H9 (cell line): ENCODE measurements around the gene SLC1A7. TPM values are rescaled to one million over a fixed set of nuclear protein-coding genes. Genes with fewer than 3 reads are reported as not detected.
A peak's percentile ranks its signal among the peaks of the same experiment; 100 is the strongest.

ENCODE experiments used
- DNase-seq: peaks from one replicate; pipeline ENCODE4 v3.0.0-alpha.2; 2017
- H2AFZ ChIP-seq: one replicate; pipeline ENCODE4 v1.6.1; 2013; ENCODE audit warnings: mild to moderate bottlenecking, low read length, control low read depth, moderate library complexity
- H2AK5ac ChIP-seq: 2 replicates; pipeline ENCODE4 v1.6.1; 2013; ENCODE audit warnings: low read length, control low read depth, mixed read lengths; ENCODE audit not compliant: insufficient read length
- H2BK120ac ChIP-seq: one replicate; pipeline ENCODE4 v1.6.1; 2013; ENCODE audit warnings: low read depth, mild to moderate bottlenecking, low read length, control low read depth, inconsistent platforms; ENCODE audit not compliant: poor library complexity, severe bottlenecking
- H2BK12ac ChIP-seq: 2 replicates; pipeline ENCODE4 v1.6.1; 2013; ENCODE audit warnings: low read length, control low read depth, mixed read lengths, low read depth; ENCODE audit not compliant: insufficient read length
- H2BK15ac ChIP-seq: 2 replicates; pipeline ENCODE4 v1.6.1; 2013; ENCODE audit warnings: low read depth, low read length, control low read depth
- H2BK20ac ChIP-seq: one replicate; pipeline ENCODE4 v1.6.1; 2013; ENCODE audit warnings: low read depth, mild to moderate bottlenecking, low read length, control low read depth, inconsistent platforms; ENCODE audit not compliant: poor library complexity, severe bottlenecking
- H2BK5ac ChIP-seq: 2 replicates; pipeline ENCODE4 v1.6.1; 2013; ENCODE audit warnings: low read length, control low read depth, mixed read lengths; ENCODE audit not compliant: insufficient read length
- H3K14ac ChIP-seq: 2 replicates; pipeline ENCODE4 v1.6.1; 2013; ENCODE audit warnings: low read length, control low read depth; ENCODE audit not compliant: insufficient read depth
- H3K18ac ChIP-seq: 2 replicates; pipeline ENCODE4 v1.6.1; 2013; ENCODE audit warnings: low read depth, mild to moderate bottlenecking, mixed read lengths, low read length, control low read depth; ENCODE audit not compliant: insufficient read length
- H3K23ac ChIP-seq: 2 replicates; pipeline ENCODE4 v1.6.1; 2013; ENCODE audit warnings: low read length, control low read depth, mixed read lengths, low read depth; ENCODE audit not compliant: insufficient read length
- H3K23me2 ChIP-seq: 2 replicates; pipeline ENCODE4 v1.6.1; 2013; ENCODE audit warnings: low read depth, mild to moderate bottlenecking, mixed read lengths, low read length, control low read depth; ENCODE audit not compliant: insufficient read length, poor library complexity, severe bottlenecking
- H3K27ac ChIP-seq: 2 replicates; pipeline ENCODE4 v1.5.1; 2013; ENCODE audit warnings: low read length, control low read depth, mixed read lengths, low read depth; ENCODE audit not compliant: insufficient read length
- H3K27me3 ChIP-seq: 2 replicates; pipeline ENCODE4 v1.6.1; 2013; ENCODE audit warnings: low read length, control low read depth, inconsistent platforms; ENCODE audit not compliant: insufficient read depth
- H3K4ac ChIP-seq: 2 replicates; pipeline ENCODE4 v1.6.1; 2013; ENCODE audit warnings: low read depth, mild to moderate bottlenecking, control low read depth, inconsistent platforms, low read length, moderate library complexity
- H3K4me1 ChIP-seq: 2 replicates; pipeline ENCODE4 v1.6.1; 2013; ENCODE audit warnings: low read length, control low read depth, inconsistent platforms; ENCODE audit not compliant: insufficient read depth
- H3K4me2 ChIP-seq: 2 replicates; pipeline ENCODE4 v1.6.1; 2013; ENCODE audit warnings: low read length, control low read depth, mixed read lengths; ENCODE audit not compliant: insufficient read length, insufficient read depth
- H3K56ac ChIP-seq: 2 replicates; pipeline ENCODE4 v1.6.1; 2013; ENCODE audit warnings: low read depth, mild to moderate bottlenecking, mixed read lengths, low read length, control low read depth; ENCODE audit not compliant: insufficient read length
- H3K79me1 ChIP-seq: 2 replicates; pipeline ENCODE4 v1.6.1; 2013; ENCODE audit warnings: low read depth, mild to moderate bottlenecking, moderate library complexity, low read length, control low read depth, inconsistent platforms; ENCODE audit not compliant: insufficient read depth, poor library complexity, severe bottlenecking
- H3K79me2 ChIP-seq: 2 replicates; pipeline ENCODE4 v1.6.1; 2013; ENCODE audit warnings: low read length, control low read depth, inconsistent platforms; ENCODE audit not compliant: insufficient read depth
- H3K9ac ChIP-seq: 2 replicates; pipeline ENCODE4 v1.6.1; 2013; ENCODE audit warnings: low read length, control low read depth, mixed read lengths; ENCODE audit not compliant: insufficient read length; ENCODE audit errors: extremely low read depth
- H3K9me3 ChIP-seq: one replicate; pipeline ENCODE4 v1.6.1; 2013; ENCODE audit warnings: low read depth, low read length, inconsistent platforms; ENCODE audit not compliant: control insufficient read depth
- H3T11ph ChIP-seq: one replicate; pipeline ENCODE4 v1.6.1; 2013; ENCODE audit warnings: mild to moderate bottlenecking, low read length, control low read depth, inconsistent platforms
- H4K20me1 ChIP-seq: one replicate; pipeline ENCODE4 v1.6.1; 2013; ENCODE audit not compliant: control insufficient read depth, insufficient read length, insufficient read depth
- H4K5ac ChIP-seq: 2 replicates; pipeline ENCODE4 v1.6.1; 2013; ENCODE audit warnings: low read depth, mild to moderate bottlenecking, mixed read lengths, low read length, control low read depth; ENCODE audit not compliant: insufficient read length
- H4K8ac ChIP-seq: replicated peaks from 2 replicates; pipeline ENCODE4 v1.6.1; 2013; ENCODE audit warnings: low read length, control low read depth, mixed read lengths, low read depth; ENCODE audit not compliant: insufficient read length
- H4K91ac ChIP-seq: 2 replicates; pipeline ENCODE4 v1.6.1; 2013; ENCODE audit warnings: low read depth, mild to moderate bottlenecking, moderate library complexity, mixed read lengths, low read length, control low read depth; ENCODE audit not compliant: insufficient read length
- H3K27ac Mint-ChIP-seq, 3 experiments: 2 replicates in 2 of 3; 3 replicates in 1 of 3; pipeline ENCODE4 v1.8.0; 2020 to 2021; ENCODE audit warnings: mixed read lengths in 3 of 3, mild to moderate bottlenecking in 1 of 3, moderate library complexity in 1 of 3
- H3K27me3 Mint-ChIP-seq: 2 replicates; pipeline ENCODE4 v1.8.0; 2021; ENCODE audit warnings: low read depth, mild to moderate bottlenecking, moderate library complexity, mixed read lengths
- H3K36me3 Mint-ChIP-seq, 3 experiments: 2 replicates in 2 of 3; 3 replicates in 1 of 3; pipeline ENCODE4 v1.8.0; 2020 to 2021; ENCODE audit warnings: low read depth in 3 of 3, mixed read lengths in 3 of 3; ENCODE audit not compliant: insufficient read depth in 1 of 3
- H3K4me1 Mint-ChIP-seq, 2 experiments: 2 replicates each; pipeline ENCODE4 v1.8.0; 2020; ENCODE audit warnings: mixed read lengths in 2 of 2
- H3K4me3 Mint-ChIP-seq, 2 experiments: 2 replicates in 1 of 2; 3 replicates in 1 of 2; pipeline ENCODE4 v1.8.0; 2020 to 2021; ENCODE audit warnings: mild to moderate bottlenecking in 2 of 2, mixed read lengths in 2 of 2, moderate library complexity in 1 of 2
- H3K9me3 Mint-ChIP-seq, 2 experiments: 2 replicates in 1 of 2; 3 replicates in 1 of 2; pipeline ENCODE4 v1.8.0; 2020; ENCODE audit warnings: mild to moderate bottlenecking in 2 of 2, mixed read lengths in 2 of 2, moderate library complexity in 1 of 2
- CTCF ChIP-seq: fragments of 200-600 bp; sonication (generic); conservative IDR thresholded peaks from 3 replicates; pipeline ENCODE4 v1.8.0; 2021; ENCODE audit warnings: antibody characterized with exemption, mild to moderate bottlenecking
- WGBS: extraction: QIAGEN DNeasy Blood & Tissue Kit; methylation state at CpG from one replicate; pipeline ENCODE4 v1.1.7; 2013; ENCODE audit warnings: missing lambda C conversion rate, low lambda C conversion rate, mixed read lengths; ENCODE audit not compliant: insufficient read length; ENCODE audit errors: extremely low coverage; 5-methylcytosine and 5-hydroxymethylcytosine counted together
- total RNA-seq: library from RNA; stranded (reverse); gene quantifications from 2 replicates; pipeline ENCODE4 v1.2.1, GENCODE V29; 2021

Gene SLC1A7
- total RNA-seq, 1 experiment from 2014 or later: not detected

DNA sequence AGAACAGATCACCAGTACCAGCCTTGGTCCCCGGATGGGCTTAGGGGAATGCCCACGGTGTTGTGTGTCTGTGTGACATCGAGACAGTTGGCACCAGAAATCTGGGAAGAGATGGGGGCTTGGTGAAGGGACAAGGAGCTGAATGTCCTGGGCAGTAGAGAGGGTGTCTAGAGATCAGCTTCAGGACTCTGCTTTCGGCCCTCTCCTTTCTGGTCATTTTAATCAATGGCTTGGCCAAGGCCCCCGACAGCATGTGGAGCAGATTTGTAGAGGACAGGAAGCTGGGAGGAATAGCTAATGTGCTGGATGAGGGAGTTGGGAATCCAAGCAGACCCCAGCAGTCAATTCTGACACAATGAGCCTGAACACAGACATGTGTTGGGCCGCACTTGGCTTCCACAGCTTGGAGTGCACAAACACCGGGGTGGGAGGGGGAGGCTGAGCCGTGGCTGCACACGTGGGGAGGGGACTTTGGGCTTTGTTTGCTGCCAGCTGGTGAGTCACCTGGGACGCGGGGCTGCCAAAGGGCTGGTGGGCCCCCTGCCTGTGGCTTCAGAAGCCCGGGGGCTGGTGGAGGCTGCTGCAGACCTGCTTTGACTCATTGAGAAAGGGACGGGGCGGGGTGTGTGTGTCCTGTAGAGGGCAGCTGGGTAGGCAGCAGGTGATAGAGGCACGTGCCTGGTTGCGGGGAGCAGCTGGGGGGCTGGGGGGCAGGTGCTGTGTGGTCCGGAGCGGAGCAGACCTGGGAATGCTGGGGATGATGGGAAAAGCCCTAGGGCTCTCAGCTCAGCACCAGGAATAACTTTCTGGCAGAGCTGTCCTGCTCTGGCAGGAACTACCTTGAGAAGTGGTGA is 20.9 kb downstream of the SLC1A7 start:
- Mint-ChIP-seq H3K36me3 (no peaks in the 10 kb centered on the region), H3K4me1 (peaks cover 29 to 54% of the 10 kb centered on the region in 2 experiments), H3K9me3 (no peaks in the 10 kb centered on the region; a peak in 1 of 5 replicates), H3K4me3 (no peak overlapping the region), H3K27ac (peak overlapping the region in 1 of 3 experiments; percentile 67; a peak in 2 of 7 replicates), H3K27me3 (peaks cover 21% of the 10 kb centered on the region)
- Histone ChIP-seq H3K27ac (no peak overlapping the region), H2BK5ac (no peak overlapping the region), H3K4me1 (peaks cover 4% of the 10 kb centered on the region), H3K9ac (no peak overlapping the region), H2AK5ac (no peak overlapping the region), H3K79me1 (no peaks in the 10 kb centered on the region), H2BK20ac (no peak overlapping the region), H3K9me3 (no peaks in the 10 kb centered on the region), H2BK12ac (no peak overlapping the region), H4K8ac (no peak overlapping the region), H3K23ac (no peak overlapping the region), H3K79me2 (no peaks in the 10 kb centered on the region), H3K4me2 (no peak overlapping the region), H4K91ac (no peak overlapping the region), H3K18ac (no peak overlapping the region), H3T11ph (no peak overlapping the region), H3K14ac (no peak overlapping the region; the same call in 1 of the 2 replicates), H4K5ac (no peak overlapping the region), H3K27me3 (no peaks in the 10 kb centered on the region), H2BK15ac (no peak overlapping the region), H2BK120ac (no peak overlapping the region), H4K20me1 (no peaks in the 10 kb centered on the region), H2AFZ (no peak overlapping the region), H3K56ac (no peak overlapping the region), H3K4ac (no peak overlapping the region), H3K23me2 (no peaks in the 10 kb centered on the region)
- TF ChIP-seq CTCF: no peak
- no peak for DNase-seq
- WGBS: no CpG with 5 or more reads among the region's 18 CpGs
